Measurements from ENCODE around the gene CMBL.
A peak's percentile ranks its signal among the peaks of the same experiment; 100 is the strongest.

GRCh38 chr5:10233505-10233904 is 74.2 kb downstream of the CMBL start:
- TF ChIP-seq CTCF (IDR thresholded peaks at IDR 0.05), result peak; percentile 37
- no peak for TF ChIP-seq EZH2 (IDR thresholded peaks at IDR 0.05)

Data from neural progenitor cell (in vitro differentiated cells).